Natural killer cell (primary cell): ENCODE results near the gene MIOS. TPM values are rescaled to one million over a fixed set of nuclear protein-coding genes. Genes with fewer than 3 reads are reported as not detected.

Experiments
- ATAC-seq, 3 donors: fragments of 150-1000 bp in 2 of 3; fragments of 200-7000 bp in 1 of 3; cut with Tn5 transposase; 1 replicate in 1 of 3; 2 replicates in 2 of 3; pipeline ENCODE4 v1.10.0; 2021; ENCODE audit warnings: mild to moderate bottlenecking in 2 of 3, moderate library complexity in 2 of 3
- DNase-seq, 2 donors: peaks; one replicate each; pipeline versions ENCODE4 v3.0.0 to v3.0.0-alpha.2; 2013 to 2021; ENCODE audit warnings: mixed read lengths in 1 of 2
- H3K27ac ChIP-seq: one replicate; pipeline ENCODE4 v1.5.1; 2013; ENCODE audit warnings: mild to moderate bottlenecking, low read length
- H3K27me3 ChIP-seq: one replicate; pipeline ENCODE4 v1.6.1; 2013; ENCODE audit warnings: low read length; ENCODE audit not compliant: control insufficient read depth, insufficient read depth
- H3K36me3 ChIP-seq: one replicate; pipeline ENCODE4 v1.6.1; 2013; ENCODE audit warnings: low read length; ENCODE audit not compliant: control insufficient read depth, insufficient read depth
- H3K4me1 ChIP-seq: one replicate; pipeline ENCODE4 v1.6.1; 2013; ENCODE audit warnings: low read length; ENCODE audit not compliant: control insufficient read depth, insufficient read depth
- H3K4me3 ChIP-seq: one replicate; pipeline ENCODE4 v1.5.1; 2013; ENCODE audit warnings: low read length
- H3K9me3 ChIP-seq: one replicate; pipeline ENCODE4 v1.6.1; 2013; ENCODE audit warnings: low read length; ENCODE audit not compliant: control insufficient read depth, insufficient read depth
- H3K27ac Mint-ChIP-seq, 2 donors: one replicate each; pipeline ENCODE4 v1.8.0; 2022; ENCODE audit warnings: mild to moderate bottlenecking in 2 of 2, mixed read lengths in 2 of 2, moderate library complexity in 1 of 2
- H3K27me3 Mint-ChIP-seq, 2 donors: one replicate each; pipeline ENCODE4 v1.8.0; 2022; ENCODE audit warnings: low read depth in 2 of 2, mixed read lengths in 2 of 2
- H3K36me3 Mint-ChIP-seq: one replicate; pipeline ENCODE4 v1.8.0; 2022; ENCODE audit warnings: mixed read lengths
- H3K4me1 Mint-ChIP-seq, 2 donors: one replicate each; pipeline ENCODE4 v1.8.0; 2022; ENCODE audit warnings: mixed read lengths in 2 of 2
- H3K4me3 Mint-ChIP-seq: one replicate; pipeline ENCODE4 v1.8.0; 2022; ENCODE audit warnings: mild to moderate bottlenecking, moderate library complexity, mixed read lengths
- H3K9me3 Mint-ChIP-seq, 2 donors: one replicate each; pipeline ENCODE4 v1.8.0; 2022; ENCODE audit warnings: mixed read lengths in 2 of 2
- CTCF ChIP-seq: fragments of 200-600 bp; IDR thresholded peaks from one replicate; pipeline ENCODE4 v1.8.0; 2022; ENCODE audit warnings: antibody characterized with exemption
- WGBS: methylation state at CpG from one replicate; pipeline ENCODE4 v1.1.7; 2013; ENCODE audit warnings: missing lambda C conversion rate; ENCODE audit not compliant: insufficient coverage; 5-methylcytosine and 5-hydroxymethylcytosine counted together
- intact Hi-C: fragments of 100-400 bp; cut with micrococcal nuclease; formaldehyde crosslinking; loops from one replicate; pipeline ENCODE4 v1.14.2; 2022
- total RNA-seq, 4 donors: library from RNA; stranded (reverse); fragments of 120-200 nt in 1 of 4; gene quantifications; one replicate each; pipeline versions ENCODE4 v1.2.3 to v1.2.4, GENCODE V29; 2013 to 2022

The MIOS gene
- total RNA-seq, 3 donors from 2014 or later (not counting 1 experiment from before 2014, with no cell fraction given), result 23.5 to 30.9 (median 28.9) TPM

GRCh38 chr7:7579638-7580037 is 13.0 kb downstream of the MIOS start:
- H3K27me3 ChIP-seq, result no peaks in the 10 kb centered on the region
- ATAC-seq, result no peak
- H3K27ac ChIP-seq, result no peak overlapping the region
- intact Hi-C loops, result no loop called here
- DNase-seq, result no peak
- TF ChIP-seq CTCF, result no peak
- H3K4me3 Mint-ChIP-seq, result no peak overlapping the region
- no peaks in the 10 kb centered on the region for H3K9me3 ChIP-seq
- no peaks in the 10 kb centered on the region for H3K27me3 Mint-ChIP-seq
- H3K4me3 ChIP-seq, result no peak overlapping the region
- no peaks in the 10 kb centered on the region for H3K4me1 ChIP-seq
- H3K9me3 Mint-ChIP-seq, result no peaks in the 10 kb centered on the region
- H3K27ac Mint-ChIP-seq, result no peak overlapping the region
- H3K36me3 Mint-ChIP-seq, result no peaks in the 10 kb centered on the region
- WGBS, result 100% methylated on average over 2 of the region's 3 CpGs
- H3K4me1 Mint-ChIP-seq, result no peaks in the 10 kb centered on the region
- no peaks in the 10 kb centered on the region for H3K36me3 ChIP-seq

- Histone ChIP-seq H3K36me3 (no peaks in the 10 kb centered on the region), H3K4me1 (no peaks in the 10 kb centered on the region), H3K9me3 (no peaks in the 10 kb centered on the region), H3K27ac (no peak overlapping the region), H3K4me3 (no peak overlapping the region), H3K27me3 (no peaks in the 10 kb centered on the region)
- no peak for DNase-seq
- H3K4me1 Mint-ChIP-seq, result no peaks in the 10 kb centered on the region
- intact Hi-C loops, result no loop called here
- H3K4me3 Mint-ChIP-seq, result no peak overlapping the region
- WGBS, result 93% methylated on average over 9 of the region's 10 CpGs
- H3K36me3 Mint-ChIP-seq, result no peaks in the 10 kb centered on the region
- no peak for TF ChIP-seq CTCF
- H3K27me3 Mint-ChIP-seq, result no peaks in the 10 kb centered on the region
- no peaks in the 10 kb centered on the region for H3K9me3 Mint-ChIP-seq
- ATAC-seq, result no peak
- no peak overlapping the region for H3K27ac Mint-ChIP-seq
Observed at GRCh38 chr7:7581531-7582179, 15.0 kb downstream of the MIOS start.

GRCh38 chr7:7582596-7582995 is 15.9 kb downstream of the MIOS start:
- no peaks in the 10 kb centered on the region for H3K9me3 Mint-ChIP-seq
- Histone ChIP-seq H3K27me3 (no peaks in the 10 kb centered on the region), H3K4me3 (no peak overlapping the region), H3K36me3 (no peaks in the 10 kb centered on the region), H3K27ac (no peak overlapping the region), H3K4me1 (no peaks in the 10 kb centered on the region), H3K9me3 (no peaks in the 10 kb centered on the region)
- no peak overlapping the region for H3K27ac Mint-ChIP-seq
- no peak for DNase-seq
- H3K36me3 Mint-ChIP-seq, result no peaks in the 10 kb centered on the region
- intact Hi-C loops, result no loop called here
- no peak for ATAC-seq
- no peak overlapping the region for H3K4me3 Mint-ChIP-seq
- TF ChIP-seq CTCF, result no peak
- no peaks in the 10 kb centered on the region for H3K4me1 Mint-ChIP-seq
- 100% methylated on average over 1 of the region's 1 CpG for WGBS
- H3K27me3 Mint-ChIP-seq, result no peaks in the 10 kb centered on the region

GRCh38 chr7:7583731-7584130 is 17.0 kb downstream of the MIOS start:
- H3K4me1 Mint-ChIP-seq, result peaks cover 4 to 5% of the 10 kb centered on the region in 2 donors
- intact Hi-C loops, result no loop called here
- H3K9me3 Mint-ChIP-seq, result no peaks in the 10 kb centered on the region
- no peak for TF ChIP-seq CTCF
- Histone ChIP-seq H3K4me1 (no peaks in the 10 kb centered on the region), H3K27ac (no peak overlapping the region), H3K27me3 (no peaks in the 10 kb centered on the region), H3K9me3 (no peaks in the 10 kb centered on the region), H3K36me3 (no peaks in the 10 kb centered on the region), H3K4me3 (no peak overlapping the region)
- DNase-seq (no peak), ATAC-seq (no peak)
- H3K36me3 Mint-ChIP-seq, result no peaks in the 10 kb centered on the region
- no peak overlapping the region for H3K27ac Mint-ChIP-seq
- no CpG with 5 or more reads among the region's 2 CpGs for WGBS
- no peak overlapping the region for H3K4me3 Mint-ChIP-seq
- no peaks in the 10 kb centered on the region for H3K27me3 Mint-ChIP-seq
